Caco-2 (cell line): ENCODE measurements around the gene EMILIN1. TPM values are rescaled to one million over a fixed set of nuclear protein-coding genes. Genes with fewer than 3 reads are reported as not detected.

Experiments used
- BruUV-seq: library from RNA; stranded (reverse); fragments of 400-500 nt; replicated peaks from 2 replicates; lab custom pipeline; 2021; lab: Mats Ljungman, UMichigan
- CTCF ChIA-PET: fragments of 300-600 bp; sonication (Branson Sonifier 250); formaldehyde crosslinking; loops from one replicate; lab custom pipeline; 2022; ENCODE audit warnings: antibody characterized with exemption; lab: Charles Lee
- POLR2A ChIA-PET: fragments of 300-600 bp; sonication (Branson Sonifier 250); formaldehyde crosslinking; loops from one replicate; lab custom pipeline; 2022; ENCODE audit warnings: antibody characterized with exemption; lab: Charles Lee
- DNase-seq, 2 experiments: peaks; one replicate each; pipeline versions ENCODE4 v3.0.0 to v3.0.0-alpha.2; 2020 to 2022
- H3K27me3 ChIP-seq: replicated peaks from 2 replicates; pipeline ENCODE4 v1.6.0; 2011; ENCODE audit warnings: low read length; ENCODE audit not compliant: control insufficient read depth, insufficient read depth
- H3K36me3 ChIP-seq: 2 replicates; pipeline ENCODE4 v1.5.1; 2011; ENCODE audit warnings: low read length; ENCODE audit not compliant: control insufficient read depth, insufficient read depth
- H3K4me1 ChIP-seq: fragments of 250-450 bp; sonication (Bioruptor Pico); 2 replicates; pipeline ENCODE4 v1.5.1; 2020; ENCODE audit warnings: mild to moderate bottlenecking
- H3K4me3 ChIP-seq: 2 replicates; pipeline ENCODE4 v1.5.1; 2011; ENCODE audit warnings: low read depth, mild to moderate bottlenecking, control low read depth, low read length
- H3K9me3 ChIP-seq: fragments of 250-450 bp; sonication (Bioruptor Pico); 2 replicates; pipeline ENCODE4 v1.5.1; 2020; ENCODE audit warnings: mild to moderate bottlenecking, moderate library complexity
- H3K27ac Mint-ChIP-seq: one replicate; pipeline ENCODE4 v1.8.0; 2022; ENCODE audit warnings: mixed read lengths; ENCODE audit not compliant: unreplicated experiment
- H3K27me3 Mint-ChIP-seq: one replicate; pipeline ENCODE4 v1.8.0; 2022; ENCODE audit warnings: mixed read lengths; ENCODE audit not compliant: insufficient read depth, unreplicated experiment
- H3K36me3 Mint-ChIP-seq: one replicate; pipeline ENCODE4 v1.8.0; 2022; ENCODE audit warnings: mild to moderate bottlenecking, mixed read lengths; ENCODE audit not compliant: insufficient read depth, unreplicated experiment
- H3K4me1 Mint-ChIP-seq: one replicate; pipeline ENCODE4 v1.8.0; 2022; ENCODE audit warnings: low read depth, mixed read lengths; ENCODE audit not compliant: unreplicated experiment
- H3K4me3 Mint-ChIP-seq: one replicate; pipeline ENCODE4 v1.8.0; 2022; ENCODE audit warnings: mild to moderate bottlenecking, moderate library complexity, mixed read lengths; ENCODE audit not compliant: unreplicated experiment
- H3K9me3 Mint-ChIP-seq: one replicate; pipeline ENCODE4 v1.8.0; 2022; ENCODE audit warnings: mixed read lengths; ENCODE audit not compliant: unreplicated experiment
- CTCF ChIP-seq, 2 experiments: fragments of 200-600 bp in 1 of 2; IDR thresholded peaks; 1 replicate in 1 of 2; 2 replicates in 1 of 2; pipeline versions ENCODE4 v1.5.1 to v1.8.0; 2011 to 2022; ENCODE audit warnings: antibody characterized with exemption in 1 of 2, control low read depth in 1 of 2, inconsistent platforms in 1 of 2, low read depth in 1 of 2, low read length in 1 of 2, mild to moderate bottlenecking in 1 of 2, moderate library complexity in 1 of 2; ENCODE audit not compliant: insufficient read depth in 1 of 2, severe bottlenecking in 1 of 2, unreplicated experiment in 1 of 2
- intact Hi-C: fragments of 100-400 bp; cut with micrococcal nuclease; formaldehyde crosslinking; loops from one replicate; pipeline ENCODE4 v1.10.0; 2022; ENCODE audit not compliant: unreplicated experiment
- total RNA-seq: library from RNA; stranded (reverse); gene quantifications from 2 replicates; pipeline ENCODE4 v1.2.3, GENCODE V29; 2022

EMILIN1 gene
- total RNA-seq, 1 experiment from 2014 or later, result 0.43 TPM

- DNase-seq, result no peak
- H3K36me3 ChIP-seq, result no peaks in the 10 kb centered on the region
- H3K9me3 Mint-ChIP-seq, result no peaks in the 10 kb centered on the region
- H3K27me3 Mint-ChIP-seq, result no peaks in the 10 kb centered on the region
- ChIA-PET POLR2A (no interaction called here), CTCF (interaction anchor here (0.5 to 1.9 kb wide), 2 partner anchors 9 to 12 kb away, joined by 3 to 8 read pairs; partner anchors contain the start of gene AGBL5)
- H3K27ac Mint-ChIP-seq, result no peak overlapping the region
- intact Hi-C loops, result no loop called here
- BruUV-seq, result no TSS peak
- TF ChIP-seq CTCF (IDR thresholded peaks at IDR 0.05; ENCODE audit: insufficient read depth in 1 of 2, low read depth in 1 of 2, low read length in 1 of 2, severe bottlenecking in 1 of 2, unreplicated experiment in 1 of 2), result no peak
- H3K4me3 Mint-ChIP-seq, result no peak overlapping the region
- H3K4me1 ChIP-seq, result no peaks in the 10 kb centered on the region
- H3K4me1 Mint-ChIP-seq, result no peaks in the 10 kb centered on the region
- no peak overlapping the region for H3K4me3 ChIP-seq
- no peaks in the 10 kb centered on the region for H3K9me3 ChIP-seq
- peaks cover 42% of the 10 kb centered on the region for H3K36me3 Mint-ChIP-seq
- no peaks in the 10 kb centered on the region for H3K27me3 ChIP-seq
Observed at GRCh38 chr2:27059141-27059820, 19.1 kb upstream of the EMILIN1 start.

- no TSS peak for BruUV-seq
- H3K9me3 ChIP-seq, result no peaks in the 10 kb centered on the region
- Mint-ChIP-seq H3K36me3 (peaks cover 37% of the 10 kb centered on the region), H3K27ac (no peak overlapping the region), H3K27me3 (no peaks in the 10 kb centered on the region), H3K9me3 (no peaks in the 10 kb centered on the region), H3K4me1 (no peaks in the 10 kb centered on the region), H3K4me3 (no peak overlapping the region)
- TF ChIP-seq CTCF (IDR thresholded peaks at IDR 0.05; ENCODE audit: insufficient read depth in 1 of 2, low read depth in 1 of 2, low read length in 1 of 2, severe bottlenecking in 1 of 2, unreplicated experiment in 1 of 2), result no peak
- no peaks in the 10 kb centered on the region; the same call in 1 of the 2 replicates for H3K36me3 ChIP-seq
- ChIA-PET CTCF (interaction anchor here (1.9 kb wide), 1 partner anchor 10 kb away, joined by 8 read pairs; the partner anchor contains the start of gene AGBL5), POLR2A (no interaction called here)
- H3K4me3 ChIP-seq, result no peak overlapping the region
- no peaks in the 10 kb centered on the region for H3K4me1 ChIP-seq
- H3K27me3 ChIP-seq, result no peaks in the 10 kb centered on the region
- no peak for DNase-seq
- intact Hi-C loops, result no loop called here
Observed at GRCh38 chr2:27060323-27060722, 18.1 kb upstream of the EMILIN1 start.

- no peaks in the 10 kb centered on the region for H3K4me1 ChIP-seq
- H3K4me3 ChIP-seq, result no peak overlapping the region
- H3K36me3 Mint-ChIP-seq, result peaks cover 63% of the 10 kb centered on the region
- H3K9me3 ChIP-seq, result no peaks in the 10 kb centered on the region
- intact Hi-C loops, result no loop called here
- peaks cover 9% of the 10 kb centered on the region for H3K4me1 Mint-ChIP-seq
- no peak overlapping the region for H3K27ac Mint-ChIP-seq
- no peaks in the 10 kb centered on the region for H3K9me3 Mint-ChIP-seq
- DNase-seq, result no peak
- H3K27me3 Mint-ChIP-seq, result no peaks in the 10 kb centered on the region
- no peak overlapping the region for H3K4me3 Mint-ChIP-seq
- POLR2A ChIA-PET, result no interaction called here
- no TSS peak for BruUV-seq
- CTCF ChIA-PET, result no interaction called here
- TF ChIP-seq CTCF (IDR thresholded peaks at IDR 0.05; ENCODE audit: insufficient read depth in 1 of 2, low read depth in 1 of 2, low read length in 1 of 2, severe bottlenecking in 1 of 2, unreplicated experiment in 1 of 2), result no peak
- H3K27me3 ChIP-seq, result no peaks in the 10 kb centered on the region
- no peaks in the 10 kb centered on the region; the same call in 1 of the 2 replicates for H3K36me3 ChIP-seq
Observed at GRCh38 chr2:27065128-27065527, 13.3 kb upstream of the EMILIN1 start.
